ENCODE results near the gene CLDN11. TPM values are rescaled to one million over a fixed set of nuclear protein-coding genes. Genes with fewer than 3 reads are reported as not detected.

The CLDN11 gene
- total RNA-seq, 1 donor from 2014 or later, result 10.6 TPM

- DNase-seq (ENCODE audit: low spot score), result no peak
These were observed 7.7 kb downstream of the CLDN11 start for GRCh38 chr3:170426240-170426797.

- no peak for DNase-seq (ENCODE audit: low spot score)
These were observed 9.4 kb downstream of the CLDN11 start for GRCh38 chr3:170428095-170428494.

GRCh38 chr3:170429050-170429449 lies 10.4 kb downstream of the CLDN11 start:
- no peak for DNase-seq (ENCODE audit: low spot score)

- no peak for DNase-seq (ENCODE audit: low spot score)
These were observed 12.4 kb downstream of the CLDN11 start for GRCh38 chr3:170431054-170431453.

GRCh38 chr3:170432416-170432815 lies 13.7 kb downstream of the CLDN11 start:
- no peak for DNase-seq (ENCODE audit: low spot score)

- no peak for DNase-seq (ENCODE audit: low spot score)
These were observed 18.0 kb downstream of the CLDN11 start for GRCh38 chr3:170436697-170437096.

- DNase-seq (ENCODE audit: low spot score), result no peak
These were observed 18.5 kb downstream of the CLDN11 start for GRCh38 chr3:170437176-170437575.

GRCh38 chr3:170437696-170438407 lies 19.2 kb downstream of the CLDN11 start:
- no peak for DNase-seq (ENCODE audit: low spot score)

GRCh38 chr3:170438836-170439235 lies 20.2 kb downstream of the CLDN11 start:
- no peak for DNase-seq (ENCODE audit: low spot score)

- no peak for DNase-seq (ENCODE audit: low spot score)
These were observed 21.7 kb downstream of the CLDN11 start for GRCh38 chr3:170440344-170440743.

GRCh38 chr3:170441412-170441811 lies 22.7 kb downstream of the CLDN11 start:
- DNase-seq (ENCODE audit: low spot score), result no peak

- DNase-seq (ENCODE audit: low spot score), result no peak
These were observed 24.3 kb downstream of the CLDN11 start for GRCh38 chr3:170442947-170443346.

GRCh38 chr3:170443457-170443856 lies 24.8 kb downstream of the CLDN11 start:
- DNase-seq (ENCODE audit: low spot score), result no peak

GRCh38 chr3:170448584-170448983 lies 29.9 kb downstream of the CLDN11 start:
- DNase-seq (ENCODE audit: low spot score), result no peak

GRCh38 chr3:170450039-170450438 lies 31.4 kb downstream of the CLDN11 start:
- no peak for DNase-seq (ENCODE audit: low spot score)

- no peak for DNase-seq (ENCODE audit: low spot score)
These were observed 35.8 kb downstream of the CLDN11 start for GRCh38 chr3:170454509-170454908.

- no peak for DNase-seq (ENCODE audit: low spot score)
These were observed 39.6 kb downstream of the CLDN11 start for GRCh38 chr3:170458285-170458684.

GRCh38 chr3:170463011-170463410 lies 44.3 kb downstream of the CLDN11 start:
- DNase-seq (ENCODE audit: low spot score), result no peak

- no peak for DNase-seq (ENCODE audit: low spot score)
These were observed 47.3 kb downstream of the CLDN11 start for GRCh38 chr3:170465955-170466354.

GRCh38 chr3:170467007-170467406 lies 48.3 kb downstream of the CLDN11 start:
- DNase-seq (ENCODE audit: low spot score), result no peak

GRCh38 chr3:170467571-170468147 lies 49.0 kb downstream of the CLDN11 start:
- no peak for DNase-seq (ENCODE audit: low spot score)

- DNase-seq (ENCODE audit: low spot score), result no peak
These were observed 50.7 kb downstream of the CLDN11 start for GRCh38 chr3:170469151-170470062.
